GM12891 (cell line): ENCODE data around the gene SMARCA1.

Experiments
- PAX5 ChIP-seq: IDR thresholded peaks from 2 replicates; pipeline ENCODE4 v1.6.1; 2011; ENCODE audit warnings: low read length, moderate library complexity, mild to moderate bottlenecking; ENCODE audit not compliant: insufficient read depth, severe bottlenecking
- POLR2A ChIP-seq: IDR thresholded peaks from 2 replicates; pipeline ENCODE4 v1.6.1; 2011; ENCODE audit warnings: low read depth, low read length, control low read depth
- POLR2AphosphoS5 ChIP-seq: IDR thresholded peaks from 2 replicates; pipeline ENCODE4 v1.6.1; 2011; ENCODE audit warnings: low read depth, low read length, control low read depth
- SPI1 ChIP-seq: IDR thresholded peaks from 2 replicates; pipeline ENCODE4 v1.6.1; 2011; ENCODE audit warnings: low read depth, low read length, control low read depth
- TAF1 ChIP-seq: IDR thresholded peaks from 2 replicates; pipeline ENCODE4 v1.6.1; 2011; ENCODE audit warnings: low read depth, low read length, control low read depth

DNA sequence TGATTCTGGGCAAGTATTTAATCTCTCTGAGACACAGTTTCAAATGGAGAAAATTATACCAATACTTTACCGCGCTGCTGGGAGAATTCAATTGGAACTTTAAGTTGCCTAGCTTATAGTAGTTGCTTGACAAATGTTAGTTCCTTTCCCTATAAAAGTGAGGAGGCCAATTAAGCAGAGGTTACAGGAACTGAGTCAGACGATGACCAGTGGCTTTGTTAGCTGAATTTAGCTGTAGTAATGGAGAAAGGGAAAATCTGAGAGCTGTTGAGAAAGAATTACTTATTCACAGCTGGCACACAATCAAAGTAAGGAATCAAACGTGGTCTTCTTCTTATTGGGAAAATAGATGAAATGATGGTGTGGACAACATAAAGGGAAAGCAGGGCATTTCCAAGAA lies 29.6 kb downstream of the SMARCA1 start:
- no peak for TF ChIP-seq TAF1
- no peak for TF ChIP-seq POLR2AphosphoS5
- TF ChIP-seq POLR2A, result no peak
- TF ChIP-seq PAX5, result no peak
- TF ChIP-seq SPI1, result no peak
